Fibroblast of the aortic adventitia (primary cell): ENCODE data around the gene TTYH1. TPM values are rescaled to one million over a fixed set of nuclear protein-coding genes. Genes with fewer than 3 reads are reported as not detected.
"Not testable (repeated sequence)": the region's sequence is repeated elsewhere in the genome, so short reads cannot be mapped to it uniquely, and the experiment has no call there.

ENCODE experiments used
- DNase-seq: peaks from one replicate; pipeline ENCODE4 v3.0.0-alpha.2; 2010; ENCODE audit warnings: low read depth
- H3K4me3 ChIP-seq: 2 replicates; pipeline ENCODE4 v1.5.1; 2011; ENCODE audit warnings: low read depth, mild to moderate bottlenecking, control low read depth, low read length, moderate library complexity
- total RNA-seq: library from RNA; depleted of rRNA; stranded (reverse); fragments of >200 nt; gene quantifications from 2 replicates; pipeline ENCODE4 v1.2.3, GENCODE V29; 2012; ENCODE audit warnings: low replicate concordance
- TF ChIP-seq, protein P1 (sequence below): IDR thresholded peaks from 2 replicates; pipeline ENCODE4 v1.5.1; 2011; ENCODE audit warnings: mild to moderate bottlenecking, low read length, control low read depth, inconsistent platforms; ENCODE audit not compliant: insufficient read depth

The TTYH1 gene
- total RNA-seq, result not detected in 2 replicates

- no peak within 1 kb of the TSS for H3K4me3 ChIP-seq
- TF ChIP-seq, protein P1, sequence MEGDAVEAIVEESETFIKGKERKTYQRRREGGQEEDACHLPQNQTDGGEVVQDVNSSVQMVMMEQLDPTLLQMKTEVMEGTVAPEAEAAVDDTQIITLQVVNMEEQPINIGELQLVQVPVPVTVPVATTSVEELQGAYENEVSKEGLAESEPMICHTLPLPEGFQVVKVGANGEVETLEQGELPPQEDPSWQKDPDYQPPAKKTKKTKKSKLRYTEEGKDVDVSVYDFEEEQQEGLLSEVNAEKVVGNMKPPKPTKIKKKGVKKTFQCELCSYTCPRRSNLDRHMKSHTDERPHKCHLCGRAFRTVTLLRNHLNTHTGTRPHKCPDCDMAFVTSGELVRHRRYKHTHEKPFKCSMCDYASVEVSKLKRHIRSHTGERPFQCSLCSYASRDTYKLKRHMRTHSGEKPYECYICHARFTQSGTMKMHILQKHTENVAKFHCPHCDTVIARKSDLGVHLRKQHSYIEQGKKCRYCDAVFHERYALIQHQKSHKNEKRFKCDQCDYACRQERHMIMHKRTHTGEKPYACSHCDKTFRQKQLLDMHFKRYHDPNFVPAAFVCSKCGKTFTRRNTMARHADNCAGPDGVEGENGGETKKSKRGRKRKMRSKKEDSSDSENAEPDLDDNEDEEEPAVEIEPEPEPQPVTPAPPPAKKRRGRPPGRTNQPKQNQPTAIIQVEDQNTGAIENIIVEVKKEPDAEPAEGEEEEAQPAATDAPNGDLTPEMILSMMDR, result peak; percentile 3
- no peak for DNase-seq
These were observed at the start of gene TTYH1 for GRCh38 chr19:54415208-54415900. TSS of gene TTYH1 (plus strand) at chr19:54415464. CDS start at chr19:54415553, 89 bp downstream.

- DNase-seq, result not testable (repeated sequence)
These were observed 49.5 kb upstream of the TTYH1 start for GRCh38 chr19:54365798-54366197.

GRCh38 chr19:54366811-54367210, 48.5 kb upstream of the TTYH1 start:
- no peak overlapping the region for H3K4me3 ChIP-seq
- DNase-seq, result no peak
- TF ChIP-seq, protein P1, result no peak

More at GRCh38 chr19:54365798-54366197, 49.5 kb upstream of the TTYH1 start:
- H3K4me3 ChIP-seq, result not testable (repeated sequence)

- no peak for DNase-seq
- TF ChIP-seq, protein P1, result no peak
These were observed 46.1 kb upstream of the TTYH1 start for GRCh38 chr19:54369082-54369687.

DNA sequence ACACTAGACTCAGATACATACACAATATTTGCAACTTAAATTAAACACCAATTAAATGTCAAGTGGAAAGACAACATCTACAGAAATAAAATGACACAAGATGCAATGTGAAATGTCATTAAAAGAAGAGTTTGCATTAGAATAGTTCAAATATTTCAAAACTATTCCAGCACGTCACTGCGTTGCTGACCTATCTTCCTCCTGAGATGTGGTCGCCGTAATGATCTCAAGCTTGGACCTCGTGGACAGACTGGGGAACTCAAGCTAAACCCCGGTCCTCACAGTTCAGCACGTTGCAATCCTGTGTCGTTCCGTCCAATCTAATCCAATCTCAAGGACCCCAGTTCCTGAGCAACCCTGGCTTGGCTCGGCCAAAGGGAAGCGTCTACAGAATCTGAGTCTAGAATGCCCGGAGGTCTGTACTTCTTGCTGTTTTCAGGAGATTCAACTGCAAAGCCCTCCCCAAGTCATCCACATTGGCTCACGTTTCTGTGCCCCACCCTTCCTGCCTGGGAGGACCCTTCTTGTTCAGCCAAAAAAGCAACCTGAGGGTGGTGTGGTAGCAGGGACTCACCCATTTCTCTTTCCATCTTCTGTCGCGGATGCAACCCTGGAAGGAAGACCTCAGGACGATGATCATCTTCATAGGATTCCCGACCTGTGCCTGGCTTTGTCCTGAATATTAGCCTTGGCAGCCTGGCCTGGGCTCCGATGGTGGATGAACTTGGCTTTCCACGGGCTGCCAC, 45.4 kb upstream of the TTYH1 start:
- not testable (repeated sequence) for H3K4me3 ChIP-seq, DNase-seq

More at GRCh38 chr19:54369082-54369687, 46.1 kb upstream of the TTYH1 start:
- H3K4me3 ChIP-seq, result no peak overlapping the region

GRCh38 chr19:54370434-54370796, 44.8 kb upstream of the TTYH1 start:
- H3K4me3 ChIP-seq, DNase-seq: not testable (repeated sequence)

DNA sequence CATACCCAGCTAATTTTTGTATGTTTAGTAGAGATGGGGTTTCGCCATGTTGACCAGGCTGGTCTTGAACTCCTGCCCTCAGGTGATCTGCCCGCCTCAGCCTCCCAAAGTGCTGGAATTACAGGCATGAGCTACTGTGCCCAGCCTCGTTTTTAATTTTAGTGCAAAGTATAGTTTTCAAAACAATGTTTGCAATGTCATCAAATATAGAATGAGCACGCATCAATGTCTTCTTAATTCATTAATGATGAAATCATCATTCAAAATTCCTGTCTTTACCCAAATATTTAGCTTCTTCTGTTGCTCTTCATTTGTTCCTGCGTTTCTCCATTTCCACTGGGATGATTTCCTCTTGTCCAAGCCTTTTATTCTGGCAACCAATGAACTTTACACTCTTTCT, 43.8 kb upstream of the TTYH1 start:
- H3K4me3 ChIP-seq, DNase-seq: not testable (repeated sequence)

DNA sequence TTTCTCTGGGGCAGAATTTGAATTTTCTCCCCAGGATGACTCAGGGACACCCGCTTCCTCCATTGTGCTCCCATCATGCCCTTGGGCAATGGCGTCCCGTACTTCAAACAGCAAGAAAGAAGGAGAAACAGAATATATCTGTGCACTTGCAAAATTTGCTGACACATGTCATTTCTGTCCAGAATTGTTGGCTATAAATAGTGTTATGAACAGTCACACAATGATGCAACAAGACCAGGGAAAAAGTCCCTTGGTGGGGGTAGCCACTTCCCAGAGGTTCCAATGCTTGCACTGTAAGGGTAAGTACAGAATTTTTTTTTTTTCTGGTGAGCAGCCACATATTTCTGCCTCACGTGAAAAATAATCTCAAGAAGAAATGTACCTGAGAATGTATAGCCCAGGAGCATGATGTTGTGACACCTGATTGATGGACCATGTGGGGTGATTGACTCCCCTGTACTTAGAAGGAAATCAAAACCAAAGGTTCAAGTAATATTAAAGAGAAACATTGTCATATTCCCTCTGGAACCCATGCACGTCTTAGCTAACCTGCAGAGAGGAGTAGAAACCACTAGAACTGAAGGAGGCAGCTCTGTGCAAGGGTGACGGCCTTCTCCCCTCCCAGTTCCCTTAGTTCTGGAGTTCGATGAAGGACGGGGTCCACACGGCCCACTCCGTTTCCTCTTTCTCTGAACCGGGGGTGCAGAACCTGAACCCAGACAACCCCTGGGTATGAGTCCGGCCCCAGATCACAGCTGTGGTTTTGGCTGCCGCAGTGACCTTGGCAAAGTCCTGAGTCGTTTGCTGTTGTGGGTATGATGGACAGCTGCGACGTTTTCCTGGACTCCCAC, 41.3 kb upstream of the TTYH1 start:
- H3K4me3 ChIP-seq, result no peak overlapping the region
- DNase-seq, result no peak
- TF ChIP-seq, protein P1, result no peak

DNA sequence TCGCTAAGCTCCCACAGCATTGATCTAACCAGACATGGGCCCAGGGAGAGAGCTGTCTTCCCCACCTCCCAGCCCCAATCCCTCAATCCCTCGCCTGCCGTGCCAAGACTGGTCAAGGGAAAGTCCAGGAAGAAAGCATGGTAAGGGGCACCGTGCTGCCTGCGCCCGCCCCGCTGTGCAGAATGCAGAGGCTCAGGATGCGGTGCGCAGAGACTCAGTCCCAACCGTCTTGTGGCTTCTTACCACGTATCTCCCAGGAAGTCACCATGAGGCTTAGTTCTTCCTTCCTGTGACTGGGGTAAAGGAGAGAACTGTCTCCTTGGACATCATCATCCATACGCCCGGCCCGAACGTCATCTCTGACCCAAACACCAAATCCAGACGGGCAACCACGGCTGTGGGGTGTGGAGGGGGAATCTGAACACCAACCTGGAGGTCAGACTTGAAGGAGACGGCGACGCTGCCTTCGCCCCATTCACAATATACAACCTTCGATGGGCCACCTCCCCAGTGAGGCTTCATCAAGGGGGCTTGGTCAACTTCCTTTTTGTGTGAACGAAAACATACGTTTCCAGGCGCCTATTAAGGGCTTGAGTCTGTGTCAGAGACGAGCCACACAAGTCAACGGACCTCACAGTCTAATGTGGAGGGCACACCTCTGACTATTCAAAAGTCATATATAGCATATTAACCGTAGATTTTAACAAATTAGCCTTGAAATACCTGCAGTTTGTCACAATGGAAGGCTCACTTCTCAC, 39.9 kb upstream of the TTYH1 start:
- DNase-seq, H3K4me3 ChIP-seq: not testable (repeated sequence)
